ENCODE results near the gene MTHFD1L.

DNA sequence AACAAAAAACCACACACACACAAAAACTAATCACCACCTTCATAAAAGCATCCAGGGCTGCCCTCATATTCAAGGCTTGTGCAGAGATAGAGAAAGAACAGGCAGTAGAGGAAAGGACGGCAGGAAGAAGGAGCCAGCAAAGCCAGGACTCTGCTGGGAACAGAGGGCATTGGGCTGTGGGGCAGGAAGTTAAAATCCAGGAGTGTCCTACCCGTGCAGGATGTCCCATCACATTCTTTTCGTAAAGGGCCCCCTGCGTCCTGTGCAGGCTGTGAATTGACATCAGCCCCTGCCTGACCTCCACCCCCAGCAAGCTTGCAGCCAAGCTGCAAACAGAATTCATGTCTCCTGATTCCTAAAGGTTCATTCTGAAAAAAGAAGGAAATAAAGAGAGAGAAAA is 277.8 kb downstream of the MTHFD1L start:
- TF ChIP-seq, protein P1, sequence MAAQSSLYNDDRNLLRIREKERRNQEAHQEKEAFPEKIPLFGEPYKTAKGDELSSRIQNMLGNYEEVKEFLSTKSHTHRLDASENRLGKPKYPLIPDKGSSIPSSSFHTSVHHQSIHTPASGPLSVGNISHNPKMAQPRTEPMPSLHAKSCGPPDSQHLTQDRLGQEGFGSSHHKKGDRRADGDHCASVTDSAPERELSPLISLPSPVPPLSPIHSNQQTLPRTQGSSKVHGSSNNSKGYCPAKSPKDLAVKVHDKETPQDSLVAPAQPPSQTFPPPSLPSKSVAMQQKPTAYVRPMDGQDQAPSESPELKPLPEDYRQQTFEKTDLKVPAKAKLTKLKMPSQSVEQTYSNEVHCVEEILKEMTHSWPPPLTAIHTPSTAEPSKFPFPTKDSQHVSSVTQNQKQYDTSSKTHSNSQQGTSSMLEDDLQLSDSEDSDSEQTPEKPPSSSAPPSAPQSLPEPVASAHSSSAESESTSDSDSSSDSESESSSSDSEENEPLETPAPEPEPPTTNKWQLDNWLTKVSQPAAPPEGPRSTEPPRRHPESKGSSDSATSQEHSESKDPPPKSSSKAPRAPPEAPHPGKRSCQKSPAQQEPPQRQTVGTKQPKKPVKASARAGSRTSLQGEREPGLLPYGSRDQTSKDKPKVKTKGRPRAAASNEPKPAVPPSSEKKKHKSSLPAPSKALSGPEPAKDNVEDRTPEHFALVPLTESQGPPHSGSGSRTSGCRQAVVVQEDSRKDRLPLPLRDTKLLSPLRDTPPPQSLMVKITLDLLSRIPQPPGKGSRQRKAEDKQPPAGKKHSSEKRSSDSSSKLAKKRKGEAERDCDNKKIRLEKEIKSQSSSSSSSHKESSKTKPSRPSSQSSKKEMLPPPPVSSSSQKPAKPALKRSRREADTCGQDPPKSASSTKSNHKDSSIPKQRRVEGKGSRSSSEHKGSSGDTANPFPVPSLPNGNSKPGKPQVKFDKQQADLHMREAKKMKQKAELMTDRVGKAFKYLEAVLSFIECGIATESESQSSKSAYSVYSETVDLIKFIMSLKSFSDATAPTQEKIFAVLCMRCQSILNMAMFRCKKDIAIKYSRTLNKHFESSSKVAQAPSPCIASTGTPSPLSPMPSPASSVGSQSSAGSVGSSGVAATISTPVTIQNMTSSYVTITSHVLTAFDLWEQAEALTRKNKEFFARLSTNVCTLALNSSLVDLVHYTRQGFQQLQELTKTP (IDR thresholded peaks at IDR 0.05; ENCODE audit: low read depth in 1 of 2, partially characterized antibody in 2 of 2), result no peak
- TF ChIP-seq CTBP1 (IDR thresholded peaks at IDR 0.05; ENCODE audit: borderline replicate concordance) (no peak), CBX2 (IDR thresholded peaks at IDR 0.05; ENCODE audit: insufficient read depth, low read length, poor library complexity, severe bottlenecking) (no peak), ZNF668 (CRISPR knock-in tag; IDR thresholded peaks at IDR 0.05) (no peak), WHSC1 (IDR thresholded peaks at IDR 0.05; ENCODE audit: low read length) (no peak), ZNF146 (CRISPR knock-in tag; IDR thresholded peaks at IDR 0.05; ENCODE audit: unreplicated experiment) (no peak), FOXJ3 (CRISPR knock-in tag; IDR thresholded peaks at IDR 0.05) (no peak), USF1 (CRISPR knock-in tag; IDR thresholded peaks at IDR 0.05) (no peak), YY1 (IDR thresholded peaks at IDR 0.05; ENCODE audit: borderline replicate concordance in 1 of 3, control insufficient read depth in 1 of 3, extremely low read depth in 1 of 3, insufficient read depth in 3 of 3, insufficient read length in 1 of 3, insufficient replicate concordance in 2 of 3, low read depth in 1 of 3, low read length in 2 of 3) (no peak), TOE1 (IDR thresholded peaks at IDR 0.05; ENCODE audit: borderline replicate concordance) (no peak), TOE1 (CRISPR knock-in tag; IDR thresholded peaks at IDR 0.05; ENCODE audit: borderline replicate concordance, low read depth) (no peak), PML (IDR thresholded peaks at IDR 0.05; ENCODE audit: low read length) (no peak), CBX5 (IDR thresholded peaks at IDR 0.05; ENCODE audit: borderline replicate concordance, low read depth) (no peak), POLR2A (conservative IDR thresholded peaks at IDR 0.05) (no peak)
- TF ChIP-seq, protein P2, sequence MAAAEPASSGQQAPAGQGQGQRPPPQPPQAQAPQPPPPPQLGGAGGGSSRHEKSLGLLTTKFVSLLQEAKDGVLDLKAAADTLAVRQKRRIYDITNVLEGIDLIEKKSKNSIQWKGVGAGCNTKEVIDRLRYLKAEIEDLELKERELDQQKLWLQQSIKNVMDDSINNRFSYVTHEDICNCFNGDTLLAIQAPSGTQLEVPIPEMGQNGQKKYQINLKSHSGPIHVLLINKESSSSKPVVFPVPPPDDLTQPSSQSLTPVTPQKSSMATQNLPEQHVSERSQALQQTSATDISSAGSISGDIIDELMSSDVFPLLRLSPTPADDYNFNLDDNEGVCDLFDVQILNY (CRISPR knock-in tag; IDR thresholded peaks at IDR 0.05), result no peak

Measured in K562 (cell line).